HFFc6 (cell line): Measurements from ENCODE around the gene MIPEP. TPM values are rescaled to one million over a fixed set of nuclear protein-coding genes. Genes with fewer than 3 reads are reported as not detected.
A peak's percentile ranks its signal among the peaks of the same experiment; 100 is the strongest.

Source experiments
- DNase-seq: peaks from one replicate; pipeline ENCODE4 v3.0.0-alpha.2; 2018
- H3K27ac Mint-ChIP-seq: 2 replicates; pipeline ENCODE4 v1.8.0; 2020; ENCODE audit warnings: mild to moderate bottlenecking, mixed read lengths
- H3K27me3 Mint-ChIP-seq: 2 replicates; pipeline ENCODE4 v1.8.0; 2021; ENCODE audit warnings: mild to moderate bottlenecking, moderate library complexity, mixed read lengths; ENCODE audit not compliant: insufficient read depth
- H3K36me3 Mint-ChIP-seq: 2 replicates; pipeline ENCODE4 v1.8.0; 2021; ENCODE audit warnings: low read depth, mixed read lengths
- H3K4me1 Mint-ChIP-seq: 2 replicates; pipeline ENCODE4 v1.8.0; 2020; ENCODE audit warnings: low read depth, mixed read lengths
- H3K4me3 Mint-ChIP-seq: 2 replicates; pipeline ENCODE4 v1.8.0; 2020; ENCODE audit warnings: mild to moderate bottlenecking, moderate library complexity, mixed read lengths
- H3K9me3 Mint-ChIP-seq: 2 replicates; pipeline ENCODE4 v1.8.0; 2020; ENCODE audit warnings: mild to moderate bottlenecking, mixed read lengths
- CTCF ChIP-seq: fragments of 200-600 bp; sonication (generic); IDR thresholded peaks from 2 replicates; pipeline ENCODE4 v1.5.0; 2021; ENCODE audit warnings: antibody characterized with exemption, mild to moderate bottlenecking
- total RNA-seq, 6 experiments: library from RNA; stranded (reverse); fragmentation: NEBNext Ultra II Directional; extraction: Animal tissue kit (Norgen Biotek cat#: 25700); gene quantifications; 2 replicates in 1 of 6; 3 replicates in 5 of 6; pipeline ENCODE4 v1.2.3, GENCODE V29; 2021

Gene MIPEP
- total RNA-seq, 6 experiments from 2014 or later: 11.3 to 15.6 (median 13.1) TPM

- H3K4me3 Mint-ChIP-seq: no peak overlapping the region
- peaks cover 12% of the 10 kb centered on the region for H3K36me3 Mint-ChIP-seq
- no peaks in the 10 kb centered on the region for H3K9me3 Mint-ChIP-seq
- peaks cover 28% of the 10 kb centered on the region for H3K4me1 Mint-ChIP-seq
- TF ChIP-seq CTCF: no peak
- H3K27me3 Mint-ChIP-seq: no peaks in the 10 kb centered on the region
- no peak for DNase-seq
- peak overlapping the region; percentile 47; the same call in 1 of the 2 replicates for H3K27ac Mint-ChIP-seq
These were observed 95.5 kb downstream of the MIPEP start for GRCh38 chr13:23793711-23794110.

- Mint-ChIP-seq H3K4me1 (peaks cover 28% of the 10 kb centered on the region), H3K27me3 (no peaks in the 10 kb centered on the region), H3K36me3 (peaks cover 7% of the 10 kb centered on the region), H3K27ac (no peak overlapping the region), H3K9me3 (no peaks in the 10 kb centered on the region), H3K4me3 (no peak overlapping the region)
- no peak for TF ChIP-seq CTCF
- no peak for DNase-seq
These were observed 96.5 kb downstream of the MIPEP start for GRCh38 chr13:23792680-23793079.

GRCh38 chr13:23790577-23791170 lies 98.5 kb downstream of the MIPEP start:
- H3K27ac Mint-ChIP-seq: no peak overlapping the region
- H3K4me1 Mint-ChIP-seq: peaks cover 22% of the 10 kb centered on the region
- DNase-seq: peak; percentile 80
- no peaks in the 10 kb centered on the region for H3K36me3 Mint-ChIP-seq
- H3K27me3 Mint-ChIP-seq: no peaks in the 10 kb centered on the region
- H3K9me3 Mint-ChIP-seq: no peaks in the 10 kb centered on the region
- no peak overlapping the region for H3K4me3 Mint-ChIP-seq
- no peak for TF ChIP-seq CTCF

- H3K4me3 Mint-ChIP-seq: no peak overlapping the region
- peaks cover 2% of the 10 kb centered on the region; the same call in 1 of the 2 replicates for H3K36me3 Mint-ChIP-seq
- H3K27ac Mint-ChIP-seq: no peak overlapping the region
- no peaks in the 10 kb centered on the region for H3K27me3 Mint-ChIP-seq
- H3K4me1 Mint-ChIP-seq: peaks cover 16% of the 10 kb centered on the region
- no peak for TF ChIP-seq CTCF
- H3K9me3 Mint-ChIP-seq: no peaks in the 10 kb centered on the region
- DNase-seq: no peak
These were observed 99.4 kb downstream of the MIPEP start for GRCh38 chr13:23789576-23790346.

GRCh38 chr13:23788459-23788858 lies 100.7 kb downstream of the MIPEP start:
- H3K27ac Mint-ChIP-seq: no peak overlapping the region
- H3K9me3 Mint-ChIP-seq: peaks cover 6% of the 10 kb centered on the region
- H3K4me1 Mint-ChIP-seq: peaks cover 3% of the 10 kb centered on the region
- no peaks in the 10 kb centered on the region for H3K27me3 Mint-ChIP-seq
- TF ChIP-seq CTCF: no peak
- peaks cover 5% of the 10 kb centered on the region; the same call in 1 of the 2 replicates for H3K36me3 Mint-ChIP-seq
- no peak overlapping the region for H3K4me3 Mint-ChIP-seq
- no peak for DNase-seq
